Measurements from ENCODE around the gene FOXF2.
A peak's percentile ranks its signal among the peaks of the same experiment; 100 is the strongest.

The FOXF2 gene

DNA sequence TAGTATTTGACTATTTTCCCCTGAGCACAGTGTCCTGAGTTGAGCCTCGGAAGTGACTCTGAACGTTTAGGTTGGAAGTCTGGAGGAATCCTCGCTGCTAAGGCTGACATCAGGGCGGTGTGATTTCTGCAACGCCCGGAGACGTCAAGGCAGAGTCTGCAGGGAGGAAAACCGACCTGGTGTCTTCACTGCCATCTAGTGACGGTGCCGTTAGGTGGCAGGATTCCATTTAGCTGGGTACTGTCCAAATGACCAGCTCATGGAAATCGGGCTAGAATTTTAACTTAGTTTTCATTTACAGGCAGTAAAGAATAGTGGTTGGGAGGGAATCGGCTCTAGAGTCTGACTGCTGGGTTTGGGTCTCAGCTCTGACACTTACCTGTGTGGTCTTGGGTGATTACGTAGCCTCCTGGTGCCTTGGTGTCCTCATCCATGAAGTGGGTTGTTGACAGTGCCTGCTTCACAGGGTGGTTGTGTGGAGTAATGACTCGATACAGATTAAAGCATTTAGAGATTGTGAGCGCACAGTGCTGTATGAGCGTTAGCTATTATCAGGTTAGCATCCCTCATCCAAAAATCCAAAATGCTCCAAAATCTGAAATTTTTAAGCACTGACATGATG is 35.0 kb downstream of the FOXF2 start:
- Mint-ChIP-seq H3K27ac (no peak overlapping the region), H3K27me3 (peaks cover 7% of the 10 kb centered on the region)

DNA sequence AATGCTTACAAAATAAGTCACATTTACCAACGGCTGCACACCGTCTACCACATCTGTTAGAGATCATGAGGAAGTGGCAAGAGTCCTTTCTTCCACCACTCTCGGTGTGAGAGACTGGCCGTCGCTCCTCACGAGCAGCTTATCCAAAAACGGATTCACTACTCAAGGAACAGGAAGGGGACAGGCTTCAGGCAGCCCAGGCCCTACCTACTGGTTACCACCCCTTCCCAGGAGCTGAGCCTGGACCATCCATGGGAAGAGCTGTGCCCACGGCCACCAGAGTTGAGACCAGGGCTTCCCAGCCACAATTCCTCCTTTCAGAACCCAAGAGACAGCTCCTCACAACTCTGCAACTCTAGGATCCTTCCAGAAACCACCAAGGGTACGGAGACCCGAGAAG is 37.0 kb downstream of the FOXF2 start:
- H3K27me3 Mint-ChIP-seq = peaks cover 7% of the 10 kb centered on the region
- ATAC-seq (ENCODE audit: low read depth) = no peak

More for the DNA sequence above, 35.0 kb downstream of the FOXF2 start:
- Mint-ChIP-seq H3K4me1 (peaks cover 4% of the 10 kb centered on the region), H3K36me3 (no peaks in the 10 kb centered on the region), H3K4me3 (no peak overlapping the region), H3K9me3 (peaks cover 3% of the 10 kb centered on the region)
- ATAC-seq (ENCODE audit: low read depth) (no peak), DNase-seq (ENCODE audit: low spot score in 2 of 2) (no peak)

DNA sequence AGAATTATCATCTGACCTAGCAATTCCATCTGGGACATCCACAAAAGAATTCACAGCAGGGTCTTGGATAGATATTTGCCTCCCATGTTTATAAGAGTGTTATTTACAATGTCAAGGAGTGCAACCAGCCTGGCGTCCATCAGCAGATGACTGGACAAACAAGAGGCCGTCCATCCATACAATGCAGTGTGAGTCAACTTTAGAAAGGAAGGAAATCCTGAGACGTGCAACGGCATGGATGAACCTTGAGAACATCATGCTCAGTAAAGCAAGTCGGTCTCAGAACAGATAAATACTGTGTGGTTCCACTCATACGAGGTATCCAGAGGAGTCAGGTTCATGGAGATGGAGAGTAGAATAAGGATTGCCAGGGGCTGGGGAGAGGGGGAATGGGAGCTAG is 46.4 kb downstream of the FOXF2 start:
- Mint-ChIP-seq H3K9me3 (no peaks in the 10 kb centered on the region), H3K27ac (no peak overlapping the region), H3K4me3 (no peak overlapping the region), H3K36me3 (no peaks in the 10 kb centered on the region), H3K27me3 (peaks cover 21% of the 10 kb centered on the region), H3K4me1 (no peaks in the 10 kb centered on the region)
- no peak for ATAC-seq (ENCODE audit: low read depth)
- DNase-seq (ENCODE audit: low spot score in 2 of 2) = no peak

More for the DNA sequence above, 37.0 kb downstream of the FOXF2 start:
- Mint-ChIP-seq H3K27ac (no peak overlapping the region), H3K4me3 (no peak overlapping the region), H3K4me1 (peaks cover 4% of the 10 kb centered on the region), H3K9me3 (no peaks in the 10 kb centered on the region), H3K36me3 (no peaks in the 10 kb centered on the region)
- DNase-seq (ENCODE audit: low spot score in 2 of 2) = no peak

DNA sequence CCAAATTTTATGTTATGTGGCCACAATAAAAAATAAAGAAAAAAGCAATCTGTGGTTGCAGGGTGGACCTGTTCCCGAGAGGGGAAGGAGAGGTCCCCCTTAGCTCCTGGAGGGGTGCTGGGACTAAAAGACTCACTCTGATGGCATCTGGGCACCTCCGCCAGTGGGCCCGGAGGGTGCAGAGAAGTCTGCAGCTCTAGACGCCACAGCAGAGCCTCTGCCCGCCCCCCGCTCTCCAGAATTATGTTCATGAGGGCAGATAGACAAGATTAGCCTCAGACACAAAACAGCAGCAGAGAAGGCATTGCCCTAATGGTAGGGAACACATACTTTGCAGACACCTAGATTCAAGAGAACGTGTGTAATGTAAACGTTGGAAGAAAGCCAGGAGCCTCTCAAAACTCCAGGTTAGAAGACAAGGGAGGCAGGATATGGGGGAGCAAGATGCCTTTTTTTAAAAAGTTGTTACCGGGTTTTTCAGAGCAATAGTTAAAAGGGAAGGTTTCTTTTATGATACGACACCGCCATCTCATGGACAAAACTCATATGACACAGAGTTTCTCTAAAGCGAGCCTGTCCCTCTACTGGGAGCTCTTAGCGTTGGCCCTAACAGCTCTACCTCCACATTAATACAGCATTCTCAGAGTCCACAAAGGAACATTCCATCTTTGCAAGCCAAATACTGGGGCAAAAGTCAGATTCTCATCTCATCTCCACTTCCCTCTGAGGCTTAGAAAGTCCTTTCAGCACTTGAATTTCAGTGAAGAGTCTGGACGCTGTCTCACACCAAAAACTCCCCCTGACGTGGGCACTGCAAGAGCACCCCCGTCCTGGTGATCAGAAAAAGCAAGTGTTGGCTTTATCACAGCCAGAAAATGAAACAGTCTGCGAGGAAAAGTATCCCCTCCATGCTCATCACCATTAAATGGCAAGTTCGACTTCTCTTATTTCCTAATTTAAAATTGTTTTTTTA is 47.2 kb downstream of the FOXF2 start:
- peak; percentile 63 for ATAC-seq (ENCODE audit: low read depth)
- no peak overlapping the region for H3K4me3 Mint-ChIP-seq
- H3K36me3 Mint-ChIP-seq = no peaks in the 10 kb centered on the region
- H3K27ac Mint-ChIP-seq = no peak overlapping the region
- H3K9me3 Mint-ChIP-seq = no peaks in the 10 kb centered on the region
- H3K27me3 Mint-ChIP-seq = peaks cover 21% of the 10 kb centered on the region
- peak; percentile 40 to 57 for DNase-seq (ENCODE audit: low spot score in 2 of 2)
- H3K4me1 Mint-ChIP-seq = no peaks in the 10 kb centered on the region

DNA sequence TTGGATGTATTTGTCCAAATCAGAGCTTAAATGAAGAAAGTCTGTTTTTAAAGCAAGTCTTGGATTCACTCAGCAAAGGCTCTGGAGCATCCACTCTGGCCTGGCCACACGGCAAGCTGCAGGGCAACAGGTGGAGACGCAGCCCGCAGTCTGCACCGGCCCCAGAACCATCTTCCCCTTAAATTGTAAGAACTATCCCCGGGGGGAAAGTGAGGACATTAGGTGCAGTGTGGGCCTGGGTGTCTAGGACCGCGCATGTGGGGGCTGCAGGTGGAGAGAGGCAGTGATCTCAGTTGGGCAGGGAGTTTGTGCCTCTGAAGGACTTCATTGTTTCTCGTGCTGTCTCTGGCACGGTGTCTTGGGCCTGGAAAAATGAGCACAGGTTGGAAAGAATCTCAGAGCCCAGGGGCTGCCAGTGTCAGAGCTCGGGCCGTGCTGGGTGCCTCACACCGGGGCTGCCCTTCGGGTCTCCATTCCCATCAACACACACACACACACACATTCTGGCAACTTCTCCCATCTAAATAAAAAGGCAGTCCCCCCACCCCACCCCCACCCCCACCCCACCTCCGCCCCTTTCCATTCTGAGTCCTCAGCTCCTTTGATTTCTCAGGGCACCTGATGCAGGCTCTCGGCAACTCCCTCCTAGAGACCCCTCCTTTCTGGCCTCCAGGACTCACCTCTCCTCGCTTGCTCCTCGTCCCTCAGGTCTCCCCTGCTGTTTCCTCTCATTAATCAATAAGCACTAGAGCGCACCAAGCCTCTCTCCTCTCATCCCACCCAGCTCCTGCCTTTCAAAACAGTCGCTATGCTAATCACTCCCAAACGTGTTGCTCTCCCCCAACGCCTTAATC is 48.4 kb downstream of the FOXF2 start:
- Mint-ChIP-seq H3K36me3 (no peaks in the 10 kb centered on the region), H3K9me3 (peaks cover 3% of the 10 kb centered on the region), H3K4me1 (no peaks in the 10 kb centered on the region), H3K27me3 (peaks cover 21% of the 10 kb centered on the region), H3K27ac (no peak overlapping the region), H3K4me3 (no peak overlapping the region)
- DNase-seq (ENCODE audit: low spot score in 2 of 2) (no peak), ATAC-seq (ENCODE audit: low read depth) (no peak)

DNA sequence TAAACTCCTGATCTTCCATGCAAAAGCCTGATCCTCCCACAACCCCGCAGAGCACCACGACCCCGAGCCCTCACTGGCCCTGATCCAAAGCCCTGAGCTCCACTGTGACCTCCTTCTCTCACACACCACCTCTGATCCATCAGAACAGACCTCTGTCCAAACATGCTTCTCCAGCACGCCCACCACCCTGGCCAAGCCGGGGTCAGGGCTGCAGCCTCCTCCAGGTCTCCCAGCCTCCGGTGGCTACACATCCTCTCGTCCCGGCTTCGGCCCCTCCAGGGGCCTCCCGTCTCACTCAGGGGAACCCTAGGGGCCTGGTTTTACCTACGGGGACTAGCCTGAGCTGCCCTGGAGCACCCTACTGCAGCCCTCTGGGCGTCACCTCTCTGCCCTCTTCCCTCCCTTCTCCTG is 49.1 kb downstream of the FOXF2 start:
- no peaks in the 10 kb centered on the region for H3K36me3 Mint-ChIP-seq
- H3K4me3 Mint-ChIP-seq = no peak overlapping the region
- peaks cover 20% of the 10 kb centered on the region for H3K27me3 Mint-ChIP-seq
- DNase-seq (ENCODE audit: low spot score in 2 of 2) = no peak
- no peak overlapping the region for H3K27ac Mint-ChIP-seq
- ATAC-seq (ENCODE audit: low read depth) = no peak
- H3K9me3 Mint-ChIP-seq = peaks cover 3% of the 10 kb centered on the region
- H3K4me1 Mint-ChIP-seq = no peaks in the 10 kb centered on the region

DNA sequence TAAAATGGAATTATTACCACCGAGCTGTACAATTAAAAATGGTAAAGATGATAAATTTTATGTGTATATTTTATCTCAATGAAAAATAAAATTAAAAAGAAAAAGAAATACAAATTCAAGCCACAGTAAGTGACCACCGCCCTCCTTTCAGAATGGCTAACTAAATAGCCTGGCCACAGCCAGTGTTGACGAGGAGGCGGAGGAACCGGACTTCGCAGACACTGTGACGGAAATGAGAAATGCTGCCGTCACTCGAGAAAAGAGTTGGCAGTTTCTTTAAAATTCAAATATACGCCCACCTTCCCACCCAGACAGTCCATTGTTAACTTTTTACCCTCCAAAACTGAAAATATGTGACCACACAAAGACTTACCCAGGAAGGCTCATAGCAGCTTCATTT is 50.0 kb downstream of the FOXF2 start:
- Mint-ChIP-seq H3K27me3 (peaks cover 20% of the 10 kb centered on the region), H3K36me3 (no peaks in the 10 kb centered on the region), H3K9me3 (peaks cover 3% of the 10 kb centered on the region), H3K4me3 (no peak overlapping the region), H3K4me1 (no peaks in the 10 kb centered on the region), H3K27ac (no peak overlapping the region)
- ATAC-seq (ENCODE audit: low read depth) (no peak), DNase-seq (ENCODE audit: low spot score in 2 of 2) (no peak)

DNA sequence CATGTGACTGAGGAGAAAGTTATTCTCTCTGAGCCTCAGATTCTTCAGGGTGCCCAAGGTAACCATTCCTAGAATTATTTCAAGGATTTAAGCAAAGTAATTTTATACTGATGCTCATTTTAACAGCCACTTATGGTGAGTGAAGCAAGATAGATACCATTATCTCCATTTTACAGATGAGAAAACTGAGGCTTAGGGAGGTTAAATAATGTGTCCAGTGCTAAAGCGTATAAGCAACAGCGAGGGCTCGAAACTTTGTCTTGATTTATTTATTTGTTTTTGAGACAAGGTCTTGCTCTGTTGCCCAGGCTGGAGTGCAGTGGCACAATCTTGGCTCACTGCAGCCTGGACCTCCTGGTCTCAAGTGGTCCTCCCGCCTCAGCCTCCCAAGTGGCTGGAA is 53.6 kb downstream of the FOXF2 start:
- ATAC-seq (ENCODE audit: low read depth) (no peak), DNase-seq (ENCODE audit: low spot score in 2 of 2) (no peak)
- H3K27me3 Mint-ChIP-seq = peaks cover 9% of the 10 kb centered on the region
- H3K4me3 Mint-ChIP-seq = no peak overlapping the region
- no peaks in the 10 kb centered on the region for H3K36me3 Mint-ChIP-seq
- no peaks in the 10 kb centered on the region for H3K4me1 Mint-ChIP-seq
- H3K27ac Mint-ChIP-seq = no peak overlapping the region
- H3K9me3 Mint-ChIP-seq = peaks cover 3% of the 10 kb centered on the region

Measured in memory B cell (primary cell).